ENCODE data around the gene TMED10. TPM values are rescaled to one million over a fixed set of nuclear protein-coding genes. Genes with fewer than 3 reads are reported as not detected.
"Not testable (repeated sequence)": the region's sequence is repeated elsewhere in the genome, so short reads cannot be mapped to it uniquely, and the experiment has no call there.

The TMED10 gene
- total RNA-seq, 1 donor from 2014 or later = 130 TPM

DNA sequence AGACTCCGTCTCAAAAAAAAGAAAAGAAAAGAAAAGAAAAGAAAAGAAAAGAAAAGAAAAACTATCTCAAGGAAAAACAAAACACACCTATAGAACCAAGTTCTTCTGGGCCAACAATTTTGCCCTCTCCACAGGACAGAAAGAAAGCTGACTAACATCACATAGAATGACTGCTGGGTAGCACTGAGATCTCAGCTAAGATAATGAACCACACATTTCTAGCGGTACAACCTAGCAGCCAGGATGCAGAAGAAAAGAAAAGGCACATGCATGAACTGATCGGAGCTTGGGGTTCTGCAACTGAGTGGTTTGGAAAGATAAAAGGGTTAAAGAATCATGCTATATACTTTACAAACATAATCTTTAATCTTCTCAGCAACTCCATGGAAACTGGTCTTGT is 19.5 kb downstream of the TMED10 start:
- Mint-ChIP-seq H3K27me3 (no peaks in the 10 kb centered on the region), H3K27ac (no peak overlapping the region), H3K9me3 (no peaks in the 10 kb centered on the region), H3K4me1 (peaks cover 21% of the 10 kb centered on the region), H3K4me3 (no peak overlapping the region), H3K36me3 (ENCODE audit: low read depth) (peaks cover 17% of the 10 kb centered on the region)
- DNase-seq (no peak), ATAC-seq (ENCODE audit: low read depth) (no peak)
- intact Hi-C loops (cut with micrococcal nuclease) = no loop called here
- TF ChIP-seq, protein P1, sequence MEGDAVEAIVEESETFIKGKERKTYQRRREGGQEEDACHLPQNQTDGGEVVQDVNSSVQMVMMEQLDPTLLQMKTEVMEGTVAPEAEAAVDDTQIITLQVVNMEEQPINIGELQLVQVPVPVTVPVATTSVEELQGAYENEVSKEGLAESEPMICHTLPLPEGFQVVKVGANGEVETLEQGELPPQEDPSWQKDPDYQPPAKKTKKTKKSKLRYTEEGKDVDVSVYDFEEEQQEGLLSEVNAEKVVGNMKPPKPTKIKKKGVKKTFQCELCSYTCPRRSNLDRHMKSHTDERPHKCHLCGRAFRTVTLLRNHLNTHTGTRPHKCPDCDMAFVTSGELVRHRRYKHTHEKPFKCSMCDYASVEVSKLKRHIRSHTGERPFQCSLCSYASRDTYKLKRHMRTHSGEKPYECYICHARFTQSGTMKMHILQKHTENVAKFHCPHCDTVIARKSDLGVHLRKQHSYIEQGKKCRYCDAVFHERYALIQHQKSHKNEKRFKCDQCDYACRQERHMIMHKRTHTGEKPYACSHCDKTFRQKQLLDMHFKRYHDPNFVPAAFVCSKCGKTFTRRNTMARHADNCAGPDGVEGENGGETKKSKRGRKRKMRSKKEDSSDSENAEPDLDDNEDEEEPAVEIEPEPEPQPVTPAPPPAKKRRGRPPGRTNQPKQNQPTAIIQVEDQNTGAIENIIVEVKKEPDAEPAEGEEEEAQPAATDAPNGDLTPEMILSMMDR (IDR thresholded peaks at IDR 0.05) = no peak
- POLR2A ChIA-PET = no interaction called here
- CTCF ChIA-PET = interaction anchor here (0.6 kb wide), 1 partner anchor 25 kb away, joined by 3 read pairs; no protein-coding TSS in a partner anchor

DNA sequence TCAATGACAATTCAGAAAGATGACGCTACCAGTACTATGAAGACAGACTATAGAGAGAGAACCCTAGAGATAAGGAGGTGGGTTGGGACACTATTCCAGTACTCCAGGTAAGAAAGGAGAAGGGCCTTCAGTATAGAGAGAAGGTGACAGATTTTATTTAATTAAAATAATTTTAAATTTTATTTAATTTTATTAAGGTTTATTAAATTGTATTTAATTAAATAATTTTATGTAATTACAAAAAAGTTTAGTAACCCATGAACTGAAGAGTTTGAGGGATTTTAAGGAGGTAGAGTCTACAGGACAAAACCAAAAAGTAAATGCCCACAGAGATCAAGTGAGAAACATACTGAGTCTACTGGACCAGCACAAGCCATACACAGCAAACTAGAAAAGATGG is 20.3 kb downstream of the TMED10 start:
- H3K4me3 Mint-ChIP-seq = no peak overlapping the region
- ChIA-PET POLR2A (interaction anchor here (0.6 kb wide), 1 partner anchor 30 kb away, joined by 3 read pairs; no protein-coding TSS in a partner anchor), CTCF (no interaction called here)
- no peaks in the 10 kb centered on the region for H3K27me3 Mint-ChIP-seq
- ATAC-seq (ENCODE audit: low read depth) = no peak
- intact Hi-C loops (cut with micrococcal nuclease) = no loop called here
- H3K9me3 Mint-ChIP-seq = no peaks in the 10 kb centered on the region
- peaks cover 19% of the 10 kb centered on the region for H3K36me3 Mint-ChIP-seq (ENCODE audit: low read depth)
- H3K4me1 Mint-ChIP-seq = peaks cover 21% of the 10 kb centered on the region
- TF ChIP-seq, protein P1 (IDR thresholded peaks at IDR 0.05) = no peak
- no peak overlapping the region for H3K27ac Mint-ChIP-seq
- no peak for DNase-seq

DNA sequence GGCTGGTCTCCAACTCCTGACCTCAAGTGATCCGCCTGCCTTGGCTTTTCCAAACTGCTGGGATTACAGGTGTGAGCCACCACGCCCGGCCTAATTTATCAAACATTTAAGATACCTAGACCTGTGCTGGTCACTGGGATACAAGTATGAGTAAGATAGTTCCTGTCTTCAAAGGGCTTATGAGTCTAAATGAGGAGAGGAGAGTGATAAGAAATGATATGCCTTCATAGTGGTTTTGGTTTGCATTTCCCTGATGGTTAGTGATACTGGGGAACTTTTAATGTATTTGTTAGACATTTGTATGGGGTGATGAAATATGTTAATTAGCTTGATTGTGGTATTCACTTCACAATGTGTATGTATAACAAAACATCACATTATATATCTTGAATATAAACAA is 21.2 kb downstream of the TMED10 start:
- Mint-ChIP-seq H3K36me3 (ENCODE audit: low read depth) (peaks cover 23% of the 10 kb centered on the region), H3K4me1 (peaks cover 21% of the 10 kb centered on the region), H3K27me3 (no peaks in the 10 kb centered on the region), H3K4me3 (no peak overlapping the region), H3K27ac (no peak overlapping the region), H3K9me3 (no peaks in the 10 kb centered on the region)
- intact Hi-C loops (cut with micrococcal nuclease) = no loop called here
- TF ChIP-seq, protein P1 (IDR thresholded peaks at IDR 0.05) = no peak
- DNase-seq (no peak), ATAC-seq (ENCODE audit: low read depth) (no peak)
- CTCF ChIA-PET = no interaction called here
- POLR2A ChIA-PET = no interaction called here

DNA sequence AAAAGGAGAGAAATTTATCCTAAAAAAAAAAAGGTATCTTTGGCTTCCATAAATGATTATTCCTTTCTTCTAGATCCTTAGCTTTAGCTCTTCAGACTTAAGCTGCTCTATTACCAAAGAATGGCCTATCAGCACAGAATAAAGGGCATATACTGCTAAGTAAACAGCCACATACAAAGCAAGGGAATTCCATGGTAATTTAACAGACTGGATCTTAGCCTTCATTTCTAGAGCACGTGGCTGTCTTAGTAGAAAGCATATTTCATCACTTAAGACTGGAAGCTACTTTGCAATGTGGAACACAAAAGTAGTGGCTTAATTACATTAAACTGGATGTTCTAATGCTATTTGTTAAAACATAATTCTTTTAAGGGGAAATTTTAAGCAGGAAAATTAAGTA is 23.1 kb downstream of the TMED10 start:
- POLR2A ChIA-PET = no interaction called here
- H3K36me3 Mint-ChIP-seq (ENCODE audit: low read depth) = peaks cover 35% of the 10 kb centered on the region
- H3K4me3 Mint-ChIP-seq = no peak overlapping the region
- TF ChIP-seq, protein P1 (IDR thresholded peaks at IDR 0.05) = no peak
- ATAC-seq (ENCODE audit: low read depth) (no peak), DNase-seq (no peak)
- CTCF ChIA-PET = no interaction called here
- H3K27ac Mint-ChIP-seq = no peak overlapping the region
- peaks cover 6% of the 10 kb centered on the region for H3K4me1 Mint-ChIP-seq
- intact Hi-C loops (cut with micrococcal nuclease) = no loop called here
- H3K27me3 Mint-ChIP-seq = no peaks in the 10 kb centered on the region
- no peaks in the 10 kb centered on the region for H3K9me3 Mint-ChIP-seq

DNA sequence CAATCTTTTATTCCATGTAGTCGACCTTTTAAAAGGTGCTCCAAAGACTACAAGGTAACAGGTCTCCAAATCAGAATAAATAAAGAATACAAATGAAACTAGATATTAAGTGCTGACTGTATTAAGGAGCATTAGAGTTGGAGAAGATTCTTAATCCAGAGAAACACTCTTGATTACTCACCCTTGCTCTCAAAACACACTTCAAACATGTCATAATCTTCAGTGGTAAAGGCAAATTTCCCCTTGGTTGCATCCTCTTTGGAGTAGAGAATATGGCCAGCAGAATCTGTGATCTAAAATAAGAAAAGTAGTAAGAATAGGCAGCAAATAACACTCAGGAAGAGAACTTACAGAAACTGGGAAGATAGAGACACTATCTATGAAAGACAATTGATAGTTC is 24.6 kb downstream of the TMED10 start:
- TF ChIP-seq, protein P1 (IDR thresholded peaks at IDR 0.05) = no peak
- Mint-ChIP-seq H3K4me3 (no peak overlapping the region), H3K9me3 (no peaks in the 10 kb centered on the region), H3K27ac (no peak overlapping the region), H3K4me1 (peaks cover 9% of the 10 kb centered on the region), H3K27me3 (no peaks in the 10 kb centered on the region), H3K36me3 (ENCODE audit: low read depth) (peaks cover 43% of the 10 kb centered on the region)
- CTCF ChIA-PET = no interaction called here
- POLR2A ChIA-PET = no interaction called here
- intact Hi-C loops (cut with micrococcal nuclease) = no loop called here
- DNase-seq = no peak
- ATAC-seq (ENCODE audit: low read depth) = no peak

DNA sequence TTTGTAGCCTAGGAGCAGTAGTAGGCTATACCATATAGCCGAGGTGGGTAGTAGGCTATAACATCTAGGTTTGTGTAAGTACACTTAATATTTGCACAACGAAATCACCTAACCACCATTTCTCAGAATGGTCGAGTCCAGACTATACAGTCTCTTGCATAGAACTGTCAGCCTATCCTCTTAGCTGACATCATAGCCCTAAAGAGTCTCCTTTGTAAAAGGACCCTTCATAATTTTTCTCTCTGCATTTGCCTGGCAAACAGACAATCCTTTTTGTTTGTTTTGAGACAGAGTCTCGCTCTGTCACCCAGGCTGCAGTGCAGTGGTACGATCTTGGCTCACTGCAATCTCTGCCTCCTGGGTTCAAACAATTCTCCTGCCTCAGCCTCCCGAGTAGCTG is 25.8 kb downstream of the TMED10 start:
- H3K9me3 Mint-ChIP-seq; CTCF ChIA-PET; intact Hi-C loops (cut with micrococcal nuclease); ATAC-seq (ENCODE audit: low read depth); H3K27me3 Mint-ChIP-seq; H3K27ac Mint-ChIP-seq; DNase-seq; H3K4me3 Mint-ChIP-seq; H3K4me1 Mint-ChIP-seq; POLR2A ChIA-PET: not testable (repeated sequence)
- peaks cover 50% of the 10 kb centered on the region for H3K36me3 Mint-ChIP-seq (ENCODE audit: low read depth)

All from activated B cell treated with CpG ODN at 0.5 μM for 24 hours (primary cell).